Kidney epithelial cell (primary cell): ENCODE data around the gene ZNF485. TPM values are rescaled to one million over a fixed set of nuclear protein-coding genes. Genes with fewer than 3 reads are reported as not detected.

Experiments used
- DNase-seq: peaks from one replicate; pipeline ENCODE4 v3.0.0-alpha.2; 2010; ENCODE audit warnings: low read depth
- H3K27me3 ChIP-seq: 2 replicates; pipeline ENCODE4 v1.6.0; 2011; ENCODE audit warnings: low read length; ENCODE audit not compliant: control insufficient read depth, insufficient read depth
- H3K36me3 ChIP-seq: 2 replicates; pipeline ENCODE4 v1.5.1; 2011; ENCODE audit warnings: low read length; ENCODE audit not compliant: control insufficient read depth, insufficient read depth
- H3K4me3 ChIP-seq: 2 replicates; pipeline ENCODE4 v1.5.1; 2011; ENCODE audit warnings: low read depth, mild to moderate bottlenecking, control low read depth, low read length
- total RNA-seq: library from RNA; depleted of rRNA; stranded (reverse); fragments of >200 nt; gene quantifications from 2 replicates; pipeline ENCODE4 v1.2.3, GENCODE V29; 2015
- TF ChIP-seq, protein P1 (sequence below): IDR thresholded peaks from 2 replicates; pipeline ENCODE4 v1.5.1; 2011; ENCODE audit warnings: mild to moderate bottlenecking, moderate library complexity, low read length, control low read depth, inconsistent platforms; ENCODE audit not compliant: insufficient read depth, poor library complexity, severe bottlenecking

The ZNF485 gene
- total RNA-seq, 1 donor from 2014 or later = 5.4 TPM

DNA sequence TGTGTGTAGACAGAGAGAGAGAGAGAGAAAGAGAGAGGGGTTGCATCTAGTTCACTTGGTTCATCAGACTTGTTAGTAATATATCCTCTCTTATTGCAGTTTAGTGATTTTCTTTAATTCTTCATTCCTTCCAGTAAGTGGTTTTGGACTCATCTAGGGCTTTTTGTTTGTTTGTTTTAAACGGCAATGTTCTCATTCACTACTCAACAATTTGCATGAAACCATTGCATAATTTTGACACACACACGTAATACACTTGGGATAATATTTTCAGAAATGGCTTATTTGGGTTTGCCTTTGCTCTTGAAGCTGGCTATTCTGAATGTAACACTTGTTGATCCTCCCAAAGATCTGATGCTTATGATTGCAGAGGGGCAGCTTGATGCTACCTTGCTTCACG, 58.8 kb downstream of the ZNF485 start:
- TF ChIP-seq, protein P1, sequence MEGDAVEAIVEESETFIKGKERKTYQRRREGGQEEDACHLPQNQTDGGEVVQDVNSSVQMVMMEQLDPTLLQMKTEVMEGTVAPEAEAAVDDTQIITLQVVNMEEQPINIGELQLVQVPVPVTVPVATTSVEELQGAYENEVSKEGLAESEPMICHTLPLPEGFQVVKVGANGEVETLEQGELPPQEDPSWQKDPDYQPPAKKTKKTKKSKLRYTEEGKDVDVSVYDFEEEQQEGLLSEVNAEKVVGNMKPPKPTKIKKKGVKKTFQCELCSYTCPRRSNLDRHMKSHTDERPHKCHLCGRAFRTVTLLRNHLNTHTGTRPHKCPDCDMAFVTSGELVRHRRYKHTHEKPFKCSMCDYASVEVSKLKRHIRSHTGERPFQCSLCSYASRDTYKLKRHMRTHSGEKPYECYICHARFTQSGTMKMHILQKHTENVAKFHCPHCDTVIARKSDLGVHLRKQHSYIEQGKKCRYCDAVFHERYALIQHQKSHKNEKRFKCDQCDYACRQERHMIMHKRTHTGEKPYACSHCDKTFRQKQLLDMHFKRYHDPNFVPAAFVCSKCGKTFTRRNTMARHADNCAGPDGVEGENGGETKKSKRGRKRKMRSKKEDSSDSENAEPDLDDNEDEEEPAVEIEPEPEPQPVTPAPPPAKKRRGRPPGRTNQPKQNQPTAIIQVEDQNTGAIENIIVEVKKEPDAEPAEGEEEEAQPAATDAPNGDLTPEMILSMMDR = no peak
- DNase-seq = no peak
- Histone ChIP-seq H3K27me3 (peaks cover 3% of the 10 kb centered on the region), H3K36me3 (no peaks in the 10 kb centered on the region), H3K4me3 (no peak overlapping the region)

DNA sequence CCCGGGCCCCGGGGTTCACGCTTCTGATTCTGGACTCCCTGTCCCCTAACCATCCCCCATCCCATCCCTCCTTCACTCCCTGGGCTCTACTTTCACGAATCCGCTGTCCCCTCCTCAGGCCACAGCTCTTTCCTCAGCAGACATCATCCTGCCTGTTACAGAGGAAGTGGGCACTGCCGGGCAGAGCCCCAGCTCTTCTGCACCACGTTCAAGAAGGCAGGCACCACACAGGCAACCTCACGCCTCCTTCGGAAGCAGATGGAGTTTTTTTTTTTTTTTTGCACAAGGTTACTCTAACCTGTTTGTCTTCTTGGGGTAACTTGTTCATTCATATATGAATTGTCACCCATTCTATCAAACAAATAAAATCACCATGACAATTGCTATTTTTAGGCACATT, 60.3 kb downstream of the ZNF485 start:
- TF ChIP-seq, protein P1 = no peak
- DNase-seq = no peak
- Histone ChIP-seq H3K36me3 (no peaks in the 10 kb centered on the region), H3K4me3 (no peak overlapping the region), H3K27me3 (peaks cover 6% of the 10 kb centered on the region)

DNA sequence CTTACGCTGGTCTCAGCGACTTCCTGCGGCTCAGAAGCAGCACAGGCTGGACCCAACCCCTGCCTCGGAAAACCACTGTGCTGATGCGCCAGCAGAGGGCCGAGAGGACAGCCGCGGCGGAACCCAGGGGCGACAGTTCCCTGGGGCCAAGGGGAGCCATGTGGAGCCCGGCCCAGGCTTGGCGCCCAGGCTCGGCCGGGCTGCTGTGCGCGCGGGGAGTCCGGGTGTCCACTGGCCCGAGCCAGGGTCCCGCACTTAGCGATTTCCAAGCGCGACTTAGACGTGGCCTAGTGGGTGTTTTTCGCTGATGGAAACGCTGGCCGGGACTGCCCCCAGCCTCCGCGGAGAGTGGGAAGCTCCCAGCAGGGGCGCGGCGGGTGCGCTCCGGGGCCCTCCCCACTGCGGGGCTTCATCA, 61.1 kb downstream of the ZNF485 start:
- TF ChIP-seq, protein P1 = peak; percentile 51
- H3K27me3 ChIP-seq = peaks cover 6% of the 10 kb centered on the region
- peak overlapping the region; percentile 3 for H3K4me3 ChIP-seq
- H3K36me3 ChIP-seq = no peaks in the 10 kb centered on the region
- DNase-seq = no peak

Other genes with a start within 250 kb of the ZNF485 start
- not detected in 2 replicates for gene FXYD4, start 234.8 kb upstream of the ZNF485 start, total RNA-seq
- 262 and 268 TPM in 2 replicates for gene HNRNPF, start 197.3 kb upstream of the ZNF485 start, total RNA-seq
- gene ZNF487, start 169.3 kb upstream of the ZNF485 start, total RNA-seq = 1.9 and 4.2 TPM in 2 replicates
- gene ZNF239, start 31.8 kb upstream of the ZNF485 start, total RNA-seq = 7.3 and 8.4 TPM in 2 replicates
- 40.3 and 52.1 TPM in 2 replicates for gene ZNF32, start 42.4 kb downstream of the ZNF485 start, total RNA-seq